NCI-H2171 treated with DMSO at 0.1 percent for 48 hours (cell line): ENCODE data around the gene GPNMB.
"Not testable (repeated sequence)": the region's sequence is repeated elsewhere in the genome, so short reads cannot be mapped to it uniquely, and the experiment has no call there.

Source experiments
- DNase-seq: peaks from one replicate; lab custom pipeline; 2025; lab: John Stamatoyannopoulos, UW

Gene GPNMB

GRCh38 chr7:23246555-23246954 lies at the start of gene GPNMB:
Gene GPNMB, plus strand, starts transcription at chr7:23246775. Its CDS starts 83 bp downstream, at chr7:23246858.
- DNase-seq: no peak

- not testable (repeated sequence) for DNase-seq
Measured at GRCh38 chr7:23197745-23198144, 48.8 kb upstream of the GPNMB start.

- no peak for DNase-seq
Measured at GRCh38 chr7:23200331-23200730, 46.2 kb upstream of the GPNMB start.

DNA sequence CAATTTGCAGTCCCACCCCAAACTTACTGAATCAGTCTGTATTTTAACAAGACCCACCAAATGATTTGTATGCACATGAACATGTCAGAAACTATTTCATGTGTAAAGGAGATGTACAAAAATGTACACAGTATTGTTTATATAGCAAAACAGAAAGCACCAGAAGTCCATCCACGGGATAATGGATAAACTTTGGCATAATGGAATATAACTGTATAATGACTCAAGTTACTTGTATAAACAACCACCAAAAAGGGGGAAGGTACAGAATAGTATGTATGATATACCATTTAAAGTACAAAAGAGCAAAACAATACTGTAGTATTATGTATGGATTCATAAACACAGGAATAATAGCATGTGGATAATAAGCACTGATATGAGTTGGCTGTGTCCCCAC lies 42.3 kb upstream of the GPNMB start:
- DNase-seq: no peak

DNA sequence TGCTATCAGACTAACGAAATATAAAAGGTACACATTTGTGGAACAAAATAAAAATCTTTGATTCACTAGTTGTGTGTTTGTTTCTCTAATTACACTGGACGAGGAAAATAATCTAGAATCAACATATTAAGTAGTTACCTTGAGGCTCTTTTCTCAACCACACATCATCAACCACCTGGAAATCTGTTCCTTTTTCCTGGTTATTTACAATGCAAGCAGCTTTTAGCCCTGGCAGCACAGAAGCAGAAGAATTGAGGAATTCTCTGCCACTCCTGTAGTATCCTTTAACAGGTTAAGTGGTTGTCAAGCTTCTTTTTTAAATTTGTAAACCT lies 41.0 kb upstream of the GPNMB start:
- no peak for DNase-seq

DNA sequence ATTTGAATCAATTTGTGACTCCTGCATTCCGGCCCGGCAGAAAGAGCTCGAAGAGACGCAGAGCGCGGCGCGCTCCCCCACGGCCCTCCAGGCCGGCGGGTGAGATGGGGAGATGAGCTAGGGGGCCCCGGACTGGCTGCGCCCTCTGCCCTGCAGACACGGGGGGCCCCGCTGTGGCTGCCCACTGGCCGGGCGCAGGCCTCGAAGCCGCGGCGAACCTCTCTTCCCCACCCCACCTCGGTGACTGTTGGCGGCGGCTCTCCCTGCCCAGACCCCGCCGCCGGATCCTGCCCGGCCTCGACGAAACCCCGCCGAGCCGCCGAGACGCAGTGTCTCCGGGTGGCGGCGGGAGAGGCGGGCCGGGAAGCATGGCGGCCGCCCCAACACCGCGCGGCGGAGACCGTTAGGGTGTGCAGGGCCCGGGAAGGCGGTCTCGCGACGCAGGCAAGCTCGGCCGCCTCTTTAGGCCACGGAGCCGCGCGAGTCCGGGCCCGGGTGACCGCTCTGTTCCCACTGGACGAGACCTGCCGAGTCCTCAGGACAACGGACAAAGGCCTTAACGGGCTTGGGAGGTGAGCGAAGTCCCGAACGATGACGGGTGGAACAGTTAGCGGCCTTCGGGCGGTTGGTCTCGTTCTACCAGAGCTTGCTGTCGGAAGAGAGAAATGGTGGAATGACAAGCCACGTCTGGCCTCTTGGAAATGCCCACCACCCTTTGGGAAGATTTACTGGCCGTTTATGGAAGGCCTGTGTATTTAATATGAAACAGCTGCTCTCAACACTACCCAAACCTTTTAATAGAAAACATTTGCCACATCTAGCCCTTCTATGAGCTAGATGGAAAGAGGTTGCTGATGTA lies 40.4 kb upstream of the GPNMB start:
- DNase-seq: no peak

- DNase-seq: no peak
Measured at GRCh38 chr7:23207021-23207420, 39.6 kb upstream of the GPNMB start.

DNA sequence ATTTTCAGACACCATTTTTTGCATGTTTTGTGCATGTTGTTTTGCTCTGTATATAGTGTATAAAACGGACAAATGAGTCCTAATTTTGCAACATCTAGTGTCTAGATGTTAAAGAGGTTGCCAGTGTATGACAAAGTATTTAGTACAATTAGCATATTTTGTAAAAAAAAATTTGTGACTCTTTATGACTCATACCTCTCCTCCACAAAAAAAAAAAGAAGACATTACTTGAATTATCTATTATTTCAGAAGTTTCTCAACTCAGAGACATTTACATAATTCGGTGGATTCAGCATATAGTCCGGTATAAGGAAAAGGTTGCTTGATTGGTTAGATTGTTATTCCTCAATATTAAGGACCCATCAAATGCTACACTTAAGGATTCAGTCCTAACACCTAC lies 38.7 kb upstream of the GPNMB start:
- DNase-seq: no peak

DNA sequence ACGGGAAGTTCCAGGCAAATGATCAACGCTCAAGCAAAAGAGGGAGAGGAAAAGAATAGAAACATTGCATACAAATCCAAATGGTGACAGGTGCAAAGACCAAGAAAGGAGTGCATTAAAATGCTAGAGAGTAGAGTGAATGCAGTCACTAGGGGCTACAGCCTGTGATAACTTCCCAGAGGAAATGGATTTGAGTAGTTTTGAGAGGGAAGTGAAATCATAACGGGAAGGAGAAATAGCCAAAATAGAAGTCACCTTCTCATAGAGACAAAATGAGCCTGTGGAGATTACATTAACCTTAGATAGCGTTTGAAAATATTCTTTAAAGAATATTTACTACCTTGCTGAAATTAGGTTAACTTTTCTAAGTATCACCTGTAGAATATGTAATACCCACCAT lies 38.3 kb upstream of the GPNMB start:
- DNase-seq: no peak

DNA sequence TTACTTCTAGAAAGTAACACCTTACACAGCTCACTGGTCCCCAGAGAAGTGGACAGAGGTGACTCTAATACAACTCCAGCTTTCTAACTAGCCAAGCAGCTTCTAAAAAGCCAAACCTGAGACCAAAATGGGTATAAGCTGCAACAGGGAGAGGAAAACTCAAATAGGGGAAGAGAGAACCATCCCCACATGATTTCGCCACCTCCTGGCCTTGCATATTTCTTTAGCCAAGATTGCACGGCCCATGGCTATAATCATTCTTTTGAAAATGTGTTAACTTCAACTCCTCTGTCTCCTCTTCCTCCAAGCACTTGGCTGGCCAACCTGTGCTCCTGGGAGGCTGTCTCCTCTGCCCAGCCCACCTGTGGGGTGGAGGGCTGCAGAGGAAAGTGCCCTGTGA lies 36.1 kb upstream of the GPNMB start:
- DNase-seq: no peak

DNA sequence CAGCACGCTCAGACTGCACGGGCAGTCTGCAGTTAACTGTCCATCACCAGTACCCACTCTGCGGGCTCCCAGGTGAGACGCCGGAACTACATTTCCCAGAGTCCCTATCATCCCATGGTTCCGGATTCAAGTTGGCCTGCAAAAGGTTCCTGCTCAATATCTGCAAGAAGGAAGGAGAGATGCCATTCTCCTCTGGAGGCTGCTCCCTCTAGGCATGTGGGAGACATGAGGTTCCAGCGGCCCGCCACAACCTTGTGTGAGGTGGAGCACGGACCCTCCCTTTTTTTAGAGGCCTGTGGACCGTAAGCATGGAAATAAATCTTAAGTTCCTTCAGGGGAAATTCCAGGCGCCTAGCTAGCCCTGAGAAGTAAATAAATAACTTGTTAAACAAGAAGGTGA lies 35.0 kb upstream of the GPNMB start:
- no peak for DNase-seq

DNA sequence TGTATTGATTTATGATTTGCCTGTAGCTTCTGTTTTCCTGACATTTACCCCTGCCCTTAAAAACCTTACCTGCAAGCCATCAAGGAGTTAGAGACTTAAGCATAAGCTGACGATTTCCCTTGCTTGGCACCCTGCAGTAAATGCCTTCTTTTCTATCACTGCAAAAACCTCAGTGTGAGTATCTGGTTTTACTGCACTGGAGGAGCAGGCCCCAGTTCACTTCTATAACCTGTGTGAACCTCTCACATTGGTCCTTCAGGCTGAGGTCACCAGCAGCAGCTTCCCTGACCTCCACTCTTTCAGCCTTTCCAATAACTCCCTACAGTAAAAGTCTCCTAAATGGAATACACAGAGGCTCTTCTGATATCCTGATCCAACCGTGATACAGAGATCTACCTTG lies 34.2 kb upstream of the GPNMB start:
- no peak for DNase-seq

GRCh38 chr7:23212841-23213240 lies 33.7 kb upstream of the GPNMB start:
- no peak for DNase-seq

DNA sequence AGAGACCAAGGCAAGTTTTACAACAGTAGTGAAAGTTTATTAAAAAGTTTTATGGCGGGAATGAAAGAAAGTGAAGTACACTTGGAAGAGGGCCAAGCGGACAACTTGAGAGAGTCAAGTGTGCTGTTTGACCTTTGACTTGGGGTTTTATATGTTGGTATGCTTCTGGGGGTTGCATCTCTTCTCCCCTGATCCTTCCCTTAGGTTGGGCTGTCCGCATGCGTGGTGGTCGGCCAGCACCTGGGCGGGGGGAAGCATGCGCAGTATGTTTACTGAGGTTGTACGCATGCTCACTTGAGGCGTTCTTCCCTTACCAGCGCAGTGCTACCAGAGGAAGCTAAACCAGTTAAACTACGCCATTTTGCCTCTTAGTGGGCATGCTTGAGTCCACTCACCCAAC lies 32.8 kb upstream of the GPNMB start:
- DNase-seq: no peak

DNA sequence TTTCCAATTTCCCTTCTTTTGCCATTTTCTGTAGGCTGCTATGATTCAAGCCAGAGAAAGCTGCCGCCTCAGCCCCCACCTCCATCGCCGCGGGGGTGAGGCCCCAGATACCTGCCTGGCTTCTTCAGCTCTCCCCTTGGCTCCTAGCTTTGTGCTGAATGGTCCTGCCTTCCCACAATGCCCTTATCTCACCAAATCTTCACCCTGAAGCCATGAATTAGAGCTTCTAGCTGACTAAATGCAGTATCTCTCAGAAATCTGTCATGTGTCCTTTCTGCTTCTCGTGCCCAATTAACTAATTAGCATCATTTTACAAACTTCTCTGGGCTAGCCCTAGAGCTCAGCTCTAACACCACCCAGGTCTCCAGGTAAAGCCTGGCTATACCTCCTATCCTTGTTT lies 32.2 kb upstream of the GPNMB start:
- no peak for DNase-seq

- no peak for DNase-seq
Measured at GRCh38 chr7:23214938-23215337, 31.6 kb upstream of the GPNMB start.

GRCh38 chr7:23216021-23216420 lies 30.6 kb upstream of the GPNMB start:
- DNase-seq: no peak

DNA sequence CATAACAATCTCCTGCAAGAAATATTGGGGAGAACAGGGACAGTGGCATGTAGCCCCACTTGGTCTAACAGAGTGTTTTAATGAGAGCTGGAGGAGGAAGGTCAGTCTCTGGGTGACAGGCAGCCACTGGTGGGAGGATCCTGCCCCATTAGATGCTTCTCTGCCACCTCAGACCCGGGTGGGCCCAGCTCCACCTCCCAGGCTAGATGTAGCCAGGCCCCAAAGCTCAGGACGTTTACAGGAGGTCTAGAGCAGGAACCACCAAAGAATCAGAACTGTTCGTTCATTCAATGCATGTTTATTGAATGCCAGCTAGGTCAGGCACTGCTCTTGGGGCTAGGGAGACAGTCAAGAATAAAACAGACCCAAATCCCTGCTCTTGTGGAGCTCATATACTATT lies 28.4 kb upstream of the GPNMB start:
- no peak for DNase-seq

- no peak for DNase-seq
Measured at GRCh38 chr7:23220690-23221305, 25.8 kb upstream of the GPNMB start.

DNA sequence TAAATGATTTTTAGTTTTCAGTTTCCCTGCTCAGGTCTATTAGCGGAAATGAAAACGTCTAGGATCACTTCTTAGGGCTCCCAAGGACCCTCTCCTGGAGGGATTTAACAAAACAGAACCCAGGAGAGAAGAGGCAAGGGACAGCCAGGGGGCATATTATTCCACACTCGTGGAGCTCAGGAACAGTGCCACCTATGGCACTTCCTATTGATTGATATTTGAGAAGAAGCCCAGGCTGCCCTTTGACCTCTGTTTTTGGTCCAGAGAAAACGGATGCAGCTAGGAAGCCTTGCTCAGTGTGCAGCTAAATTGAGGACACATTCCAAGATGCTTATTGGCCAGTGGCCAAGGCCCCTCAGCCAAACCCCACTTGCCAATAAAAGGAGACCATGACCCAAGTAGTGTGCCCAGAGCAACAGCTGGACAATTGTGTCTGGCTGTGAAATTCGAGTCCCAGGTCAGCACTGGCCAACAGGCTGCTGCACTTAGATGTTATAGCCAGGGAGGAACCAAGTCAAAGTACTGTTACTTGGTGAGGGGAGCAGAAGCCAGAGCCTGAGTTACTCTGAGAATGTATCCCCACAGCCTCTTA lies 24.0 kb upstream of the GPNMB start:
- no peak for DNase-seq

GRCh38 chr7:23224364-23224763 lies 22.2 kb upstream of the GPNMB start:
- not testable (repeated sequence) for DNase-seq

- no peak for DNase-seq
Measured at GRCh38 chr7:23226844-23227450, 19.6 kb upstream of the GPNMB start.

DNA sequence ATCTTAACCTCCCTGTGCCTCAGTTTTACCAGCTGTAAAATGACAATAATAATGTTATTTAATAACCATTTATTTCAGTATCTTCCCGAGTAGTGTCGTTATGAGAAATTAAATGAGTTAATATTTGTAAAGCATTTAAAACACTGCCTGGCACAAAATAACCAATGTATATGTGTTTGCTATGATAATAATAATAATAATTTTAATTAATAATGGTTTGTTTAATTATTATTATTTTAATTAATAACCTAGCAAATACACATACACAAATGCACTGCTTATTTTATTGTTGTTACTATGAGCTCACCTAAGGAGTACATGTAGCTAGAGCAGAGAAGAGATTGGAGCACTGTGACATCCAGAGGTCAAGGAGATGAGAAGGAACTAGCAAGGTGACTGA lies 18.2 kb upstream of the GPNMB start:
- no peak for DNase-seq
